ENCODE measurements around the gene EXOC6B. TPM values are rescaled to one million over a fixed set of nuclear protein-coding genes. Genes with fewer than 3 reads are reported as not detected.

The EXOC6B gene
- total RNA-seq, 6 experiments from 2014 or later: 7.8 to 15.1 (median 9.1) TPM

- H3K27ac ChIP-seq: no peak within 1 kb of the TSS
- WGBS (ENCODE audit: insufficient coverage, low coverage, low lambda C conversion rate, missing lambda C conversion rate): 8% methylated on average over 27 of the region's 69 CpGs
- intact Hi-C loops (cut with DNase I): loop anchor here in 1 of 2 donors (5.0 to 10.0 kb wide), 2 partner anchors 220 to 333 kb away; no protein-coding TSS in a partner anchor
- H3K4me3 ChIP-seq: peak within 1 kb of the TSS; percentile 33 to 42 (median 36)
- H3K4me1 ChIP-seq: peaks cover 0 to 59% (median 8%) of the 10 kb centered on the region in 4 donors
- DNase-seq (peak in 2 of 3 donors; percentile 42 to 48), ATAC-seq (peak in 1 of 4 donors; percentile 2)
- H3K9me3 ChIP-seq: no peaks in the 10 kb centered on the region
- no peaks in the 10 kb centered on the region for H3K36me3 ChIP-seq
- no peak for TF ChIP-seq POLR2A (IDR thresholded peaks at IDR 0.05)
- TF ChIP-seq CTCF (IDR thresholded peaks at IDR 0.05): no peak
- peaks cover 0 to 48% of the 10 kb centered on the region in 2 donors for H3K27me3 ChIP-seq
Observed at GRCh38 chr2:72147303-72147971, 678.4 kb downstream of the EXOC6B start, which contains the start of gene CYP26B1. Gene CYP26B1, minus strand, starts transcription at chr2:72147862. Its CDS starts 28 bp downstream, at chr2:72147834.

- Histone ChIP-seq H3K4me1 (peaks cover 0 to 59% (median 8%) of the 10 kb centered on the region in 4 donors), H3K4me3 (peak overlapping the region in 2 of 3 donors; percentile 18 to 27), H3K27me3 (peaks cover 0 to 48% of the 10 kb centered on the region in 2 donors), H3K27ac (no peak overlapping the region), H3K9me3 (no peaks in the 10 kb centered on the region), H3K36me3 (no peaks in the 10 kb centered on the region)
- 10% methylated on average over 38 of the region's 58 CpGs for WGBS (ENCODE audit: insufficient coverage, low coverage, low lambda C conversion rate, missing lambda C conversion rate)
- TF ChIP-seq CTCF (IDR thresholded peaks at IDR 0.05) (no peak), POLR2A (IDR thresholded peaks at IDR 0.05) (no peak)
- DNase-seq (peak in 2 of 3 donors; percentile 36 to 49), ATAC-seq (no peak)
- intact Hi-C loops (cut with DNase I): loop anchor here in 1 of 2 donors (5.0 to 10.0 kb wide), 2 partner anchors 219 to 332 kb away; no protein-coding TSS in a partner anchor
Observed at GRCh38 chr2:72146347-72147302, 679.2 kb downstream of the EXOC6B start.

GRCh38 chr2:72145658-72146329, 680.0 kb downstream of the EXOC6B start:
- no peaks in the 10 kb centered on the region for H3K9me3 ChIP-seq
- no peaks in the 10 kb centered on the region for H3K36me3 ChIP-seq
- no peak for TF ChIP-seq POLR2A (IDR thresholded peaks at IDR 0.05)
- no peak overlapping the region for H3K27ac ChIP-seq
- peaks cover 0 to 48% of the 10 kb centered on the region in 2 donors for H3K27me3 ChIP-seq
- no peak for ATAC-seq
- peak overlapping the region in 1 of 3 donors; percentile 46 for H3K4me3 ChIP-seq
- peak in 1 of 3 donors; percentile 26 for DNase-seq
- WGBS (ENCODE audit: insufficient coverage, low coverage, low lambda C conversion rate, missing lambda C conversion rate): 6% methylated on average over 31 of the region's 33 CpGs
- intact Hi-C loops (cut with DNase I): loop anchor here in 1 of 2 donors (5.0 to 10.0 kb wide), 2 partner anchors 218 to 331 kb away; no protein-coding TSS in a partner anchor
- H3K4me1 ChIP-seq: peaks cover 0 to 59% (median 8%) of the 10 kb centered on the region in 4 donors

- intact Hi-C loops (cut with DNase I): loop anchor here in 1 of 2 donors (5.0 to 10.0 kb wide), 2 partner anchors 218 to 330 kb away; no protein-coding TSS in a partner anchor
- Histone ChIP-seq H3K36me3 (no peaks in the 10 kb centered on the region), H3K9me3 (no peaks in the 10 kb centered on the region), H3K27me3 (peaks cover 0 to 48% of the 10 kb centered on the region in 2 donors), H3K4me3 (peak overlapping the region; percentile 8 to 46 (median 29)), H3K4me1 (peaks cover 0 to 59% (median 8%) of the 10 kb centered on the region in 4 donors), H3K27ac (no peak overlapping the region)
- TF ChIP-seq CTCF (IDR thresholded peaks at IDR 0.05): no peak
- TF ChIP-seq POLR2A (IDR thresholded peaks at IDR 0.05): no peak
- peak in 2 of 3 donors; percentile 38 to 55 for DNase-seq
- peak in 2 of 4 donors; percentile 3 to 7 for ATAC-seq
- 1% methylated on average over 20 of the region's 29 CpGs for WGBS (ENCODE audit: insufficient coverage, low coverage, low lambda C conversion rate, missing lambda C conversion rate)
Observed at GRCh38 chr2:72145289-72145657, 680.6 kb downstream of the EXOC6B start.
